Stimulated activated CD4-positive, alpha-beta T cell treated with anti-CD3 and anti-CD28 coated beads, Interleukin-4, amount 100 ng/mL, for 48 hours (primary cell): Measurements from ENCODE around the gene MEGF6.
"Not testable (repeated sequence)": the region's sequence is repeated elsewhere in the genome, so short reads cannot be mapped to it uniquely, and the experiment has no call there.

Source experiments
- DNase-seq, 2 donors: peaks; one replicate each; pipeline ENCODE4 v3.0.0-alpha.2; 2020; ENCODE audit warnings: low read depth in 2 of 2

Gene MEGF6

DNA sequence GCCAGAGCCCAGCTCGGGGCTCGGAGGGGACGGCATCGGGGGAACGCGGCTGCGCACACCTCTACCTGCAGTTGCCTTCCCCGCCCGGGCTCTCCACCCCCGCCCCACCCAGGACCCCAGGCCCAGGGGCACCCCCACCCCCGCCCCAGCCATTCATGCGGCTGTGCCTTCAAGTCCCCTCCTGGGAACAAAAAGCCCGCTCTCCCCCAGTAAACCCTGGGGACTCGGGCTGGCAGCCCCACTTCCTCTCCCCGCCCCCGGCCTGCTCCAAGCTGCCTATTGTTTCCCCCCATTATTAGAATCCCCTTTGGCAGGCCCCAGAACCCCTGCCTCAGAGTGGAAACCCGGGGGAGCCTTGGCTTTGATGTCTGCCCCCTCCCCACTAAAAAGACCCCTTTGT is 18.0 kb downstream of the MEGF6 start:
- no peak for DNase-seq

DNA sequence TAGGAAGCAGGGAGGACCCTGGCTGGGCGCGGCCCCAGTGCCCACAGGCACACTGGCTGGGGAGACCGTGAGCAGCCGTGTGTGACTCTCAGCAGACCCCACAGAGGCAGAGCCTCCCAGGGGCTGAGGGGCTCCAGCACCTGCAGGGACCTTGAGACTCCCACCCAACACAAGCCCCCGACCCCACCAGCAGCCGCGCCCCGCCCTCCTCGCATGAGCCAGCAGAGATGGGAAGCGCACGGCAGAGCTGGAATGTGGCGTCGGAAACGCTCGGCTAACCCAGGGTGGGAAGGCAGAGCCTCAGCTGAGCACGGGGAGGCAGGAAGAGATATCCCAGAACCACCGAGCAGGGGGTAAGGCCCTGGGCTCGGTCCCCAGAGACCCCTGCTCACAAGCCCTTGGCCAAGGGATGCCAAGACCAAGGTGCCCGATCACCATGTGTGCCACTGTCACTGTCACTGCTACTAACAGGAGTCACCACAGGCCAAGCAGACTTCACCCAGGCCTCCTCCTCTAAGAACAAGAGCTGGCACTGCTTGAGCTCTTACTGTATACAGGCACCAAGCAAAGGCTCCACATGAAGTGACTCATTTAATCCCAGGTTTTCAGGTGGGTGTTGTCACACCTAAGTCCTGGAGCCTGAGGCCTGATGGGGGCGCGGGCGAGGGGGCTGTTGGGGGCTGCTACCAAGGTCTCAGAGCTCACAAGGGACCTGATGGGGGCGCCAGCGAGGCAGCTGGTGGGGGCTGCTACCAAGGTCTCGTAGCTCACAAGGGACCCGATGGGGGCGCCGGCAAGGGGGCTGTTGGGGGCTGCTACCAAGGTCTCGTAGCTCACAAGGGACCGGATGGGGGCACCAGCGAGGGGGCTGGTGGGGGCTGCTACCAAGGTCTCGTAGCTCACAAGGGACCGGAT is 20.1 kb downstream of the MEGF6 start:
- no peak for DNase-seq

DNA sequence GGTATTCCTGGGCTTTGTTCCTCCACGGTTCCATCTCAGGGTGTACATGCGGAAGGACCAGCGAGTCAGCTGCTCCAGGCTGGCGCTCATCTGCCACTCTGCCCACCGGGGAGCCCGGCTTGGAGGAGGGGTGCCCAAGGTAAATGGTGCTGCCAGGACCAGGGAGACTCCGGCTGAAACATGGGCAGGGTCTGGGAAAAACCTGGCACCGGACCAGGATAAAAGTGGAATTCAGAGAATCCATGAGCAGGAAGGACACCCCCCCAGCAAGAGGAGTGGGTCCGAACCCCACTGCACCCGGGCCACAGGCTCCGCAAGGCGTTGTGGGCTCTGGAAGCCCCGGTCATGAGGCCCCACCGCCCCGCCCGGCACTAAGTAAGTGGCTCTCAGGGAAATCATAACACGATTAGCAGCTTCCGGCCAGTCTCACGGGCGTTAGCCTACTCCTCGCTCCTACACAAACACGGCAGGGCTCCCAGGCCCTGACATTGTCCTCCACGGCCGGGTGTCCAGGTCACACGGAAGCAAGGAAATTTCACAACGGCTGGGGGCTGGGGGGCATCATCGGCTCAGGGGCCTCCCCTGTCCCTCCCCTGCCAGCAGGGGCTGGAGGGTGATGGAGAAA is 21.1 kb downstream of the MEGF6 start:
- DNase-seq, result no peak

DNA sequence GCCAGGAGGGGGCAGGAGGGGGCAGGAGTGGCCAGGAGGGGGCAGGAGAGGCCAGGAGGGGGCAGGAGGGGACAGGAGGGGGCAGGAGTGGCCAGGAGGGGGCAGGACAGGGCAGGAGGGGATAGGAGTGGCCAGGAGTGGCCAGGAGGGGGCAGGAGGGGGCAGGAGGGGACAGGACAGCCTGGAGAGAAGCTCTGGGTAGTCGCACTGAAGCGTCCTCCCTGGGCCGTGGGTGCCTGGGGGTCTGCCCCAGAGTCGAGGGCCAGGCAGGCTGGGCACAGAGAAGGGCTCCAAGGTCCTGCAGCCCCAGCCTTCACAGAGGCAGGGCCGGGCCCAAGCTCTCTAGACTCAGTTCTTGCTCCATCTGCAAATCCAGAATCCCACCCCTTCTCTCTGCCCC is 22.9 kb downstream of the MEGF6 start:
- DNase-seq, result no peak

DNA sequence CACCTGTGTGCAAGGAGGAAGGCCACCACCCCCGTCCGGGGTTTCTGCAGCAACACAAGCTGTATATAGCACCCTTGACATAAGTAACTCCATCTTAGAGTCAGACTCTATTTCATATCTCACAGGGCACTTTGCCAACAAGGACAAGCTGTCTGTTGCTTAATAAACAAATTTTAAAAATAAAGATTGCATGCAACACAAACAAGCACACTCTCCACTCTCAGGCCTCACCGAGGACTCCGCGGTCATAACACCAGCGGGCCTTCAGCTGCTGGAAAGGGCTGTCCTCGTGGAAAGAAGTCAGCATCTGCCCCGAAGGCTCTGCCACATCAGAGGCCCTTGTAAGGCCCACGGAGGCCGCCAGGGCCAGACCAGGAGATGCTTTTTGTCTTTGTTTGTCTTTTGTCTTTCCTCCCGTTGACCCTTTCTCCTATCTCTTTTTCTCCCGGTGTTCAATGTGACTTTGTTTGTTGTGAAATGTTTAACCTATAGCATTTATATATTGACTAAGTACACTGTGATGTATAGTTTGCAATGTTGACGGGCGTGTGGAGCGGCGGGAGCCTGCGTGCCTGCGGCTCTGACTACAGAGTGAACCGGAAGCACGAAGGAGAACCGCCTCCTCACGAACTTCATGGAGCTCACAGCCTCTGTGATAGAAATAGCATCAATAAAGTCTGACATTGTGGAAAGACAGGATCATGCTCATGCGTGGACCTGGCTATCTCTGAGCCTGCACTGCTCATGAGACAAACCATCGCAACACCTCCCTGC is 24.1 kb downstream of the MEGF6 start:
- no peak for DNase-seq

DNA sequence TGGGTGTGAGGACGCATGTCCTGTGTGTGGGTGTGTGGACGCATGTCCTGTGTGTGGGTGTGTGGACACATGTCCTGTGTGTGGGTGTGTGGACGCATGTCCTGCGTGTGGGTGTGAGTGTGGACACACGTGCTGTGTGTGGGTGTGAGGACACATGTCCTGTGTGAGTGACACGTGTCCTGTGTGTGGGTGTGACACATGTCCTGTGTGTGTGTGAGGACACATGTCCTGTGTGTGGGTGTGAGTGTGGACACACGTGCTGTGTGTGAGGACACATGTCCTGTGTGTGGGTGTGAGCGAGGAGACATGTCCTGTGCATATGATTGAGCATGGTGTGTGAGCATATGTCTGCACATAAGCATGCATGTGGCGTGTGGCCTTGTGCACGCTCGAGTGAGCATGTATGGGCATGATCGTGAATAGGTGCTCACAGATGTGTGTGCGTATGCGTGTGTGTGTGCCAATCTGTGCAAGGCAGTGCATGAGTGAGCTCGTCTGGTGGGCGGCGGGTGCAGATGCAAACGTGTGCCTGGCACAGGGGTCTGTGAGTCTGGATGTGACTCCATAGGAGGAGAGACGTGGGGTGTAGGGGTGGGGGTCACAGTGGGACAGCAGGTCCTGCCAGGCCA is 25.3 kb downstream of the MEGF6 start:
- no peak for DNase-seq

DNA sequence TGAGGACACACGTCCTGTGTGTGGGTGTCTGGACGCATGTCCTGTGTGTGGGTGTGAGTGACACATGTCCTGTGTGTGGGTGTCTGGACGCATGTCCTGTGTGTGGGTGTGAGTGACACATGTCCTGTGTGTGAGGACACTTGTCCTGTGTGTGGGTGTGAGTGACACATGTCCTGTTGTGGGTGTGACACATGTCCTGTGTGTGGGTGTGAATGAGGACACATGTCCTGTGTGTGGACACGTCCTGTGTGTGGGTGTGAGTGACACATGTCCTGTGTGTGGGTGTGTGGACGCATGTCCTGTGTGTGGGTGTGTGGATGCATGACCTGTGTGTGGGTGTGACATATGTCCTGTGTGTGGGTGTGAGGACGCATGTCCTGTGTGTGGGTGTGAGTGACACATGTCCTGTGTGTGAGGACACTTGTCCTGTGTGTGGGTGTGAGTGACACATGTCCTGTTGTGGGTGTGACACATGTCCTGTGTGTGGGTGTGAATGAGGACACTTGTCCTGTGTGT is 25.9 kb downstream of the MEGF6 start:
- not testable (repeated sequence) for DNase-seq

DNA sequence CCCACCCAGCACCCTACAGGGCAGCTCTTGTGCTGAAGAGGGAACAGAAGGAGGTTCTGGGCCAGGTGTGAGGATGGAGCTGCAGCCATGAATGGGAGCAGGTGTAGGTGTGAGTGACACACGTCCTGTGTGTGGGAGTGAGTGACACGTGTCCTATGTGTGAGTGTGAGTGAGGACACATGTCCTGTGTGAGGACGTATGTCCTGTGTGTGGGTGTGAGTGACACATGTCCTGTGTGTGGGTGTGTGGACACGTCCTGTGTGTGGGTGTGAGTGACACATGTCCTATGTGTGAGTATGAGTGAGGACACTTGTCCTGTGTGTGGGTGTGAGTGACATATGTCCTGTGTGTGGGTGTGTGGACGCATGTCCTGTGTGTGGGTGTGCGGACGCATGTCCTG is 26.4 kb downstream of the MEGF6 start:
- DNase-seq, result no peak

DNA sequence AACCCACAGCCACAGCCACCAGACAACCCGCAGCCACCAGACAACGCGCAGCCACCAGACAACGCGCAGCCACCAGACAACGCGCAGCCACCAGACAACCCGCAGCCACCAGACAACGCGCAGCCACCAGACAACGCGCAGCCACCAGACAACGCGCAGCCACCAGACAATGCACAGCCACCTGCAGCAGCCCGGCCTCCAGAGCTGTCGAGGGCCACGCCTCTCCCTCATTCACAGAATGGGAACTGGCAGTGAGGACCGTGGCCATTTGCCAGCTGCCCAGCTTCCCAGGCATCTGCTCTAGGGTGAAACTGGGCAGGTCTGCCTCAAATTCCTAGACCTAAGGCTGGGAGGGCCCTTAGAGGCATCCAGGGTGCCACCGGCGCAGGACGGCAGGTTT is 27.6 kb downstream of the MEGF6 start:
- not testable (repeated sequence) for DNase-seq

DNA sequence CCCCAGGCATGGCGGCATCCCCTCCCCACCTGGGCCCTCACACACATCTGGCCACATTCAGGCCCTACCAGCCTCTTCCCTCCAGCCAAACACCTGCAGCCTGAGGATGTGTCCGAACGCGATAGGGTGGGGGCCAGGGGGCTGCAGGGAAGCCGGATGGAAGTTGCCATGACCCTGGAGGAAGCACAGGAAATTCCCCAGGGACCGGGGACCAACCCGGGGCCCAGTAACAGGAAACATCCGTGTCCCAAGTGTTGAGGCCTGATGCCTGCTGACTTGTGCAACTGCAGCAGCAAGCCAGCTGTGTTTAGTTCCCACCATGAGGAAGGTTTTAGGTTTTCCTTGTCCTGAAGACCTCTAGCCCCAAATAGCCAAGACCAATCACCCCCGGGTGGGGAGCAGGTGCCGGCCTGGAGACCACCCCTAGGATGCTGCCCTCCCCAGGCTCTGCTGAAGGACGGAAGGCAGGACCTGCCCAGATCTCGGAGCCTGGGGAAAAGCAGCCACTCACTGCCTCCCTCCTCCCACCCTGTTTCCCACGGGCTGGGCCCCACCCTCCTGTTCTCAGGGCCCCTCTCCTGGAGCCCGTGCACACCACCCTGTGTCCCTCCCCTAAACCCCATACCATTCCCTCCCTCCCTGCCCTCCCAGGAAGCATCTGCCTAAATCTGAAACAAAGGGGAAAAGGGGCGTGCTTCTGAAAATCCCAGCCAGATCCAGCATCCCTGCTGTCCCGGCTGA is 29.8 kb downstream of the MEGF6 start:
- DNase-seq, result no peak

DNA sequence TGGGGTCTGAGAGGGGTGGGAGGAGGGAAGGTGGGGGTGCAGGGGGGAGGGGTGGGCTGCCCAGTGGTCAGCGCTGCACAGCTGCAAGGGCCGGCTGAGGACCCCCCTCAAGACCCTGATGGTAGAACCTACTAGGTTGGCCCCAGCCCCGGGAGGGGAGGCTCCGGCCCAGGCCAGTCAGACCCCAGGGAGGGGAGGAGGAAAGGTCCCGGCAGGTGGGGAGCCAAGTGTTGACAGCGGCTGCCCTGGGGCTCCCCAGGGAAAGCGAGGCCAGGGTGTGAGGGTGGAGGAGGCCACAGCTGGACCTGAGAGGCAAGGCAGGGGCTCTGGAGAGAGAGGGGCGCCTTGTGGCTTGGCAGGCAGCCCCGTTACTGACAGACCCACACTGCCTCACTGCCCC is 31.1 kb downstream of the MEGF6 start:
- no peak for DNase-seq

DNA sequence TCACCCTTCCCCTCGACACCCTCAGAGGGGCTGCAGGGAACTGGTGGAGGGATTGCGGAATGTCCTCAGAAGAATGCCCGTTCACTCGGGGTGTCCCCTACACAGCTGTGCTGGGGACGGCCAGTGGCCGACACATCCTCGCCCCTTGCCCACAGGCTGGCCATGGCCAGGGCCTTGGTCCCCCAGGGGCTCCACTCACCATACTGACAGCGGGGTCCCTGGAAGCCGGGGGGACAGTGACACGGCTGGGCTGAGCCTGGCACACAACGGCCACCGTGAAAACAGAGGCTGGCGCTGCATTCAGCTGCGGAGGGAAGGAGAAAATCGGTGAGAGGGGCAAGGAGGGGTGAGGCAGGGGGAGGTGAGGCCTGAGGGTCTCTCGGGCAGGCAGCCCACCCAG is 31.7 kb downstream of the MEGF6 start:
- DNase-seq, result no peak

DNA sequence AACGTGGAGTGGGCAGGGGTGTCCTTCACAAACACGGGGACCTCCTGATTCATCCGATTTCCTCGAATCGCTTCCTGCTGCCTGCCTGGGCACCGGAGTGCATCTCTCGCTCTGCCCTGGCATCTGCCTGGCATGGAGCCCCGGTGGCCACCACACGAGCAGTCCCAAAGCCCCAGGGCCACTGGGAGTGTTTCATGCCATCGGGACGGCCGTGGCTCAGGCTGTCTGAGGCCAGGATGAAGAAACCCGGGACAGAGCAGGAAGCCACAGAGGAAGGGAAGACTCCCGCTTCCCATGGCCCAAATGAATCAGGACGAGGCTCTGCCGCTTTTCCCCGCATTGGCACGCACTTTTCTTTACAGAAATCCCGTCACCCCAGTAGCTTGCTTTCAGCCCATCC is 32.4 kb downstream of the MEGF6 start:
- no peak for DNase-seq

DNA sequence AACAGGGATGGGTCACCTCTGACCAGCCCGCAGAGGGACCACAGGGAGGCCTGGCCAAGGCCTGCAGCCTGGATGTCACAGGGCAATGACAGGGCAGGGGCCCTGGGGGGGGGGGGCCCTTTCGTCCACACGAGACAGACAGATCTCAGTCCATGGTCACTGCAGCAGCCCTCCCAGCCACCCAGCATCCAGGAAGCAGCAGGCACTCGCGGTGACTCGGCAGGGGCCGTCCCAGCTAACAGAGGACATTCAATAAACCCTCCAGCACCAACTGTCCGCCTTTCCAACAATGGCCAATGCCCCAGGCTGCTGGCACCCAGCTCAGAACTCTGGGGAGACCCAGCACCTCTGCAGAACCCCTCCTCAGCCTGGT is 32.9 kb downstream of the MEGF6 start:
- DNase-seq, result no peak

DNA sequence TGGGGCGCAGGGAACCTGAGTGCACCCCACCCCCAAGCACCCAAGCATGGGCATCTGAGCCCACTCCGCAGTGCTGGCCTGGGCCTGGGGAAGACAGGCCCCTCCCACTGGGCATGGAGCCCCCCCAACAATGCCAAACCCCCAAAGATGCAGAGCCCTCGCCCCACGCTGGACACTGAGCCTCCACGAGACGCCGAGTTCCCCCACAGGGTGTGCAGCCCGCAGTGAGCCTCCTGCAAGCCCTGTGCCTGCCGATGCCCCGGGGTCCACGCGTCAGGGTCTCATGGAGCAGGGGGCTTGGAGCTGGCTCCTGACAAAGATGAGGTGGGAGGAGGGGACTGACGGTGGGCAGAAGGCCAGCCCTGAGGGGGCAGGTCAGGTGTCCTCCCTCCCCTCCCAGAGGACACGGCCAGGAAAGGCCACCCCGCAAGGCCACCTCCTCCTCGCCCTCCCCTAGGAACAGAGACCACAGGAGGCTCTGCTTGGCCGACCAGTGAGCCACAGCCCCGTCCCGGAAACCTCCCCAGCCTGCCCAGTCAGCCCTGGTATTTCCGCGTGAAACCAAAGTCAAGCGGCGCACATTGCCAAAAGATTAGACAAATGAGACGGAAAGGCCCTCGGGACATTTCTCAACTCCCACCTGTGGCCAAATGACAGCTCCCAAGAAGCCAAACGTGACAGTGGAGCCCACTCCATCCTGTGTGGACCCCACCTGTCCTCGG is 33.4 kb downstream of the MEGF6 start:
- DNase-seq, result no peak

DNA sequence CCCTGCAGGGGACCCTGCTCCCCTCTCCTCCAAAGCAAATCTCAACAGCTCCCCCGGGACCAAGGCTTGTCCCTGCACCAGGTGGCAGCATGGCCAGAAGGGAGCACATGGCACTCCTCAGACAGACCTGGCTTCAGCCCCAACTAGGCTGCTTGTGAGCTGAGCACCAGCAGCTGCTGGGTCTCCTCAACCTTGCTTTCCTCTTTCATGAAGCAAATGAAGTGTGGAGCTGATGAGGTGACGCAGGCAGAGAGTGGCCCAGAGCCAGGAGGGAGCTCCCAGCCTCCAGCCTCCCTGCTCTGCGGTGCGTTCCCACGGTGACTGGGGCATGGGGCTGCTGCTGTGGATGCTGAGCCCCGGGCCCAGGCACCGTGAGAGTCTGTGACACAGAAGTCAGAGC is 34.0 kb downstream of the MEGF6 start:
- DNase-seq, result no peak

DNA sequence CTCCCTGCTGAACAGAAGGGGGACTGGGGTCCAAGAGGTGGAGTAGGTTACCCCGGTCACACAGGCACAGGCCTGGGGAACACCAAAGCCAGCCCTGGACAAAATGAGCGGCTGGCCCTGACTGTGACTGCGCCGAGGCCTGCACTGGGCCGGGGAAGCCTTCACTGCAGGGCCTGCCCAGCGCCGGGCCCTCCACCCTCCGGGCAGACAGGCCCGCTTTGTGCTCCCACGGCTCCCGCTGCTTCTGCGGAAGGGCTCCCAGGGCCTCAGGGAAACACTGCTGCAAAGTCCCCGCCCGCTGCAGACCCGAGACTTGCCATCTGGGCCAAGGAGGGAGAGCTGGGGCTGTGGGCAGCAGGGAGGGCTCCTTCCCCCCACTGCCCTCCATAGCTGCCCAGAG is 35.3 kb downstream of the MEGF6 start:
- no peak for DNase-seq

DNA sequence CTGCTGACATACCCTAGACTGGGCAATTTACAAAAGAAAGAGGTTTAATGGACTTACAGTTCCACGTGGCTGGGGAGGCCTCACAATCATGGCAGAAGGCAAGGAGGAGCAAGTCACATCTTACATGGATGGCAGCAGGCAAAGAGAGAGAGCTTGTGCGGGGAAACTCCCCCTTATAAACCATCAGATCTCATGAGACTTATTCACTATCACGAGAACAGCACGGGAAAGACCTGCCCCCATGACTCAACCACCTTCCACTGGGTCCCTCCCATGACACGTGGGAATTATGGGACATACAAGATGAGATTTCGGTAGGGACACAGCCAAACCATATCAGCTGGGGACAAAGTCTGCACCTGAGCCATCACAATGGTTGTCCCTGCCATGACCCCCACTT is 35.8 kb downstream of the MEGF6 start:
- not testable (repeated sequence) for DNase-seq

DNA sequence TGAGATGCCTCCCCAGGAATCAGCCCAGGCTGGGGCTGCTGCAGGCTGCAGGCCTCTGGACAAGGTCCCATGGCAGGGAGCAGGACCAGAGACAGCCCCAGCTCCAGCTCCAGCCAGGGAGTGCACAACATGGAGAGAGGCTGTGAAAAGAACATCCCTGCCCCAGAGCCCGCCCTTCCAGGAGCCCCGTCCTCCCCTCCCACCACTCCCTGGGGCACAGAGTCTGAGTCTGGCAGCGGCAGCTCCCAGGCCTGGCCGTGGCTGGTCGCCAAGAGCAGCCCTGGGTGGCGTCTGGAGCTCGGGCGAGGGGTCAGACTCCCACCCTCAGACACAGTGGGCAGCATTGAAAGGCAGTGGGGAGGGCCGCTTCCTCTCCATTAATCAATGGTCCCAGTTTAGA is 37.8 kb downstream of the MEGF6 start:
- DNase-seq, result no peak

DNA sequence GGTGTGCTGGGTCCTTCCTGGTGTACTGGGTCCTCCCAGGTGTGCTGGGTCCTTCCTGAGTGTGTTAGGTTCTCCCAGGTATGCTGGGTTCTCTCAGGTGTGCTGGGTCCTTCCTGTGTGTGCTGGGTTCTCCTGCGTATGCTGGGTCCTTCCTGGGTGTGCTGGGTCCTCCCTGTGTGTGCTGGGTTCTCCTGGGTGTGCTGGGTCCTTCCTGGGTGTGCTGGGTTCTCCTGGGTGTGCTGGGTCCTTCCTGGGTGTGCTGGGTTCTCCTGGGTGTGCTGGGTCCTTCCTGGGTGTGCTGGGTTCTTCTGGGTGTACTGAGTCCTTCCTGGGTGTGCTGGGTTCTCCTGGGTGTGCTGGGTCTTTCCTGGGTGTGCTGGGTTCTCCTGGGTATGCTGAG is 38.7 kb downstream of the MEGF6 start:
- not testable (repeated sequence) for DNase-seq

DNA sequence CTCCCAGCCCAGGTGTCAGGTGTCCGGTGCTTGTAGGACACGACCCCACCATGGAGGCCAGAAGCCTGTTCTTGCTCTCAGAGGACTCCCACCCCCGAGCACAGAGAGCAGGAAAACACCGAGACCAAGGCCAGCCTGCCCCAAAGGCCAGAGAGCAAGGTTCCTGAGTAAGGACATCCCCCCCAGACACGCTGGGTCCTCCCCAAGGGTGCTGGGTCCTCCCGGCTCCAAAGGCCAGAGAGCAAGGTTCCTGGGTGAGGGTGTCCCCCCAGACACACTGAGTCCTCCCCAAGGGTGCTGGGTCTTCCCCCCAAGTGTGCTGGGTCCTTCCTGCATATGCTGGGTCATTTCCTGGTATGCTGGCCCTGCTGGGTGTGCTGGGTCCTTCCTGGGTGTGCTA is 40.0 kb downstream of the MEGF6 start:
- no peak for DNase-seq
